Stimulated activated CD4-positive, alpha-beta T cell treated with anti-CD3 and anti-CD28 coated beads, Interleukin-2, amount 100 ng/mL, for 4 hours (primary cell): ENCODE data around the gene OR4E2.
"Not testable (repeated sequence)": the region's sequence is repeated elsewhere in the genome, so short reads cannot be mapped to it uniquely, and the experiment has no call there.

Source experiments
- DNase-seq: peaks from one replicate; pipeline ENCODE4 v3.0.0-alpha.2; 2020; ENCODE audit warnings: low read depth

OR4E2 gene, protein sequence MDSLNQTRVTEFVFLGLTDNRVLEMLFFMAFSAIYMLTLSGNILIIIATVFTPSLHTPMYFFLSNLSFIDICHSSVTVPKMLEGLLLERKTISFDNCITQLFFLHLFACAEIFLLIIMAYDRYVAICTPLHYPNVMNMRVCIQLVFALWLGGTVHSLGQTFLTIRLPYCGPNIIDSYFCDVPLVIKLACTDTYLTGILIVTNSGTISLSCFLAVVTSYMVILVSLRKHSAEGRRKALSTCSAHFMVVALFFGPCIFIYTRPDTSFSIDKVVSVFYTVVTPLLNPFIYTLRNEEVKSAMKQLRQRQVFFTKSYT

DNA sequence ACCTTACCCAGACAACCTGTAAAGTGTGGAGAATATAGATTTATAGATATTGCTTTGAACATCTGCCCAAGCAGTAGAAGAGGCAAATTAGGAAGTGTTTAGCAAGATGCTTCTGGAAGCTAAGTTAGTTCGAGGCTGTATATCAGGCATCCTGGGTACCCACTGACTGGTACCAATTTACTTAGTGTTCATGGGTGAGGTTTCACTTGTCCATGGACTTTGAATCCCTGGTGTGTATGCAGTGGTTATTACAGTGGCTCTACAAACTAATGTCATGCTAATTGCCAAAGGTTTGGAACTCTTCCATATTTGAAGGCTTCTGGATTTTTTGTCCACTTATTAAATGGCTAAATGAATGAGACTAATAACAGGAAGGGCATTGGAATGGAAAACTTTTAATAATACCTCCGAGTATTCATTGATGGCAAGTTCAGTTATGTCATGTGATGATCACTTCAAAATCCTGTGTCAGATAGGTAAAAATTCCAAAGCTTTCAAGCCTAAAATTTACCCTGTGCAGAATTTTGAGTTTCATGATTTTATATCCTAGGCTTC lies at the start of gene OR4E2:
OR4E2 (plus strand) TSS at position 505 of the 555 bp plus-strand sequence. CDS start 11,248 bp downstream, outside the sequence.
- no peak for DNase-seq

DNA sequence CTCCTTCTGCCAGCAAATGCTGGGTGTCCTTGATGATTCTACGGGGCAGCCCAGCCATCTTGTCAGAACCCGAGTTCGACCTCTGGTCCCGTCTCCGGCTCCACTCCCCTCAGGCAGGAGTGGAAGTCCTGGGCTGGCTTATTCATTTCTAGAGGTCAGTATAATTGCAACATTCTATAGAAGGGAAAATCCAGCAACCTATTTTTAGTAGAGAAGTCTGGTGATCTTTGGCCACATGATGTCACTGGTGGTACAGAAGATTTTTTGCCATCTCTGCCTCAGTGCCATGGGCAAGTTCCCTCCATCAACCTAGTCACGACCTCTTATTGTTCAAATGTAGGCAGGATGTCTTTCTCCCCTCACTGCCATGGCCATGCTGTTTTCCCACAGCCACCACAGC lies 41.3 kb upstream of the OR4E2 start:
- DNase-seq, result no peak

DNA sequence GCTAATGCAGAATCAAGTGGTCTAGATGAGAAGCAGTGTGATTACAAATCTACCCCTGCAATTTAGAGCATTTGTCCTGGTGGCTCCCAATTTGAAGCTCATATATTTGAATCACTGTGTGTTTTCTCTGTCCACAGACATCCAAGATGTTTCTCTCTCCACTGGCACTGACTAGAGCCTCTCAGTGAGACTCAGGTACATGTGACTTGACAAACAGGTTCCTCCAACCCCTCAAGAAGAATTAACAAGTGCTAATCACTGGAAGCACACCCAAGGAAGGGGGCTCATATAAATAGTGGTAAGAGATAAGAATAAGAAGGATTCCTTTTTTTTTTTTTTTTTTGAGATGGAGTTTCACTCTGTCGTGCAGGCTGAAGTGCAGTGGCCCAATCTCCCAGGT lies 39.4 kb upstream of the OR4E2 start:
- no peak for DNase-seq

DNA sequence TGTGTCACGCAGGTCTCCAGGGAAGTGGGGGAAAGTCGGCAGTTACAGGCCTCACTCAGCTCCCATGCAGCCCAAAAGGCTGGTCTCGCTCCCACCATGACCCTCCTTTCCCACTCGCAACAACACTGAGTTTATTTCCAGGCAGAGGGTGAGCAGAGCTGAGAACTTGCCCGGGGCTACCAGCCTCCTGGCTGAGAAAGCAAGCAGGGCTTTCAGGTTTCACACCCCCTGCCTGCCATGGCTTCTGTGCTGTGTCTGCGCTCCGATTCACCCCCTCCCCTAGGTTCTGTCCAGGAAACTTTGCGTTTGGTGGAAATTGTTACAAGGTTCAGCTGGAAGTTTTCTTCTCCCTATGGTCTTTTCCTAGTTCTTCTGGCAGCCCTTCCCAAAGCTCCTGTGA lies 36.0 kb upstream of the OR4E2 start:
- no peak for DNase-seq

DNA sequence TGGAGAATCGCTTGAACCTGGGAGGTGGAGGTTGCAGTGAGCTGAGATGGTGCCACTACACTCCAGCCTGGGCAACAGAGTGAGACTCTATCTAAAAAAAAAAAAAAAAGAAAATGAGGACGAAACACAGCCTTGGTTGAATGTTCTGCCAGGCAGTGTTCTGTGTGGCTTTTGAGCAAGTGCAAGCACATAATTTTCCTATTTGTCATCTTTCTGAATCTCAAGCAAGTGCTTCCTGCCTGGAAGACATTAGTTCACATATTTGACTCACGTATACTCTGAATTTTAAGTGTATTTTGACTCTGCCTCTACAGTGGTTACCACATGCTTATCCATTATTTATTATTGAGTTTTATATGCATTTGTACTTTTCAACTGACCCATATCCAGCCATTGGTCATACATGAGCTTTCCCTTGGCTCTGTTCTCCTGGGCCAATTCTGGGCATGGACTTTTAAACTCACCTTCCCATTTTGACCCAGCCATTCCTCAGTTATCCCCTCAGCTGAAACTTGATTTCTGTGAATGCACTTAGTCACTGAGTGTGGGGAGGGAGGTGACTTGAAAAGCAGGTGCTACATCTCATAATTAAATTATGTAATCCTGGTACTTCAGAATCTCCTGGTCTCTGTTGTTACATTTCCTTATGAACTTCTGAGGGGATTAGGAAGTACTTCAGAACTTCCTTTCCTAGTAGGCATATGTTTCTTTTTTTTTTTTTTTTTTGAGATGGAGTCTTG lies 27.0 kb upstream of the OR4E2 start:
- DNase-seq, result no peak

DNA sequence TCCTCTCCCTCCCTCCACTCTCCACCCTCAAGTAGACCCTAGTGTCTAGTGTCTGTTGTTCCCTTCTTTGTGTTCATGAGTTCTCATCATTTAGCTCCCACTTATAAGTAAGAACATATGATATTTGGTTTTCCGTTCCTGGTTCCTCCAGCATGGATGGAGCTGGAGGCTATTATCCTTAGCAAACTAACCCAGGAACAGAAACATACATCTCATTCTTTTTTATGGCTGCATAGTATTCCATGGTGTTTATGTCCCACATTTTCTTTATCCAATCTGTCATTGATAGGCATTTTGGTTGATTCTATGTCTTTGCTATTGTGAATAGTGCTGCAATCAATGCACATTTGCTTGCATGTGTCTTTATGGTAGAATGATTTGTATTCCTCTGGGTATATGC lies 23.1 kb upstream of the OR4E2 start:
- not testable (repeated sequence) for DNase-seq

DNA sequence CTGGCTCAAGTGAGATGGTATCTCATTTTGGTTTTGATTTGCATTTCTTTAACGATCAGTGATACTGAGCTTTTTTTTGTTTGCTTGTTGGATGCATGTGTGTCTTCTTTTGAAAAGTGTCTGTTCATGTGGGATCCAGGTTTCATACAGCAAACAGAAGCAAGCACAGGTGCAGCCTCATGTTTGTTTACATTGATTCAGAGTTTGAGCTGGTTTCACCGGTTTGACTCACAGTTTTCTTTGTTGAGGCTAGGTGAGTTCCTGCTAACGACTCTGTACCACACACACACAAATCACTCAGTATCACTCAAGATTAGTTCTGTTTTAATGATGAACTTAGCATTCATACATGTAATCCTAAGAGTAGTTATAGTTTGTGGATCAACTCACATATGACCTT lies 22.6 kb upstream of the OR4E2 start:
- DNase-seq, result no peak

DNA sequence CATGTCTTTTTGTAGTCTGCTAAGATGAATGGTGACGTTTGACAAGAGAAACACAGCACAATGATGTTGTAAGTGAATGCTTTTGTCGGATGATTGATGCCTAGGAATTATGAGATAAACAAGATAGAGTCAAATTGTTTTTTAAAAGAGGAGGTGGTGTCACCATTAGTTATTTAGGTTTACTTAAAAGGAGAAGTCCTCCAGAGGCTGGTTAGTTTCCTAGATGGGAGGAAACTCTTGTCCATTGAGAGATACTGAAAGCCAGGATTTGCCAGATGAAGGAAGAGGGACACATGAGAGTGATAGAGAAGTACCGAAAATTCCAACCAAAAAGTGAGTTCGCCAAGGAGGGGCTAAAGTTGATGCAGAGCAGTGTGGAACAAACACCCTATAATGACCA lies 18.8 kb upstream of the OR4E2 start, which contains the start of gene OR10G2:
OR10G2 (minus strand) TSS at position 101 of the 400 bp plus-strand sequence; CDS start at position 3, 98 bp downstream.
- DNase-seq, result no peak

DNA sequence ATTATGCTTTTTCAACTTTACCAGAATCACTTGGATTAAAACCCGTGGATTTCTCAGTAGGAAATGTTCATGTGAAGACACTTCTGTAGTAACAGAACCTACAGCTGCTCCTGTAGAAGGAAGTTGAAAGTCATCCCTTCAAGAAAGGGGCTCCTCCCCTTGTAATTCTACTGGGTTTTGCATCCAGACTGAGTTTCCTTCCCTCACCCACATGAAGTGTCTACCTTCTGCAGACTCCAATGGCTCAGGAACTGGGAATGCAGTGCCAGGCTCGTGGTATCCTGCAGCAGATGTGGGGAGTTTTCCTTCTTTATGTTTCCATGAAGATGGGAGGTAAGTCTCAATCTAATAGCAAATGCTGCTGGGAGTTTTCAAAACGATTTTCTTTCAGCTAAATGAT lies 11.0 kb upstream of the OR4E2 start:
- DNase-seq, result no peak

DNA sequence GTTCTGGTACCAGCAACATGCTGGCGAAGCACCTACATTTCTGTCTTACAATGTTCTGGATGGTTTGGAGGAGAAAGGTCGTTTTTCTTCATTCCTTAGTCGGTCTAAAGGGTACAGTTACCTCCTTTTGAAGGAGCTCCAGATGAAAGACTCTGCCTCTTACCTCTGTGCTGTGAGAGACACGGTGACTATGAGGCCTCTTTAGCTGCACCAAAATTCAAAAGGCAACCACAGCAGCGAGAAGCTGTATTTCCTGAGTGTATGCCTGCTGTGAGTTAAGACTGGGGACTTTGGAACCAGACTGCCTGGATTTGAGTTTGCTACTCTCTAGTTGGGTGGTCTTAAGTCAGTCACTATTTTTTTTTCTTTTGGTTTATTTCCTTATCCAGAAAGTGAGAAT lies 10.2 kb upstream of the OR4E2 start:
- no peak for DNase-seq

DNA sequence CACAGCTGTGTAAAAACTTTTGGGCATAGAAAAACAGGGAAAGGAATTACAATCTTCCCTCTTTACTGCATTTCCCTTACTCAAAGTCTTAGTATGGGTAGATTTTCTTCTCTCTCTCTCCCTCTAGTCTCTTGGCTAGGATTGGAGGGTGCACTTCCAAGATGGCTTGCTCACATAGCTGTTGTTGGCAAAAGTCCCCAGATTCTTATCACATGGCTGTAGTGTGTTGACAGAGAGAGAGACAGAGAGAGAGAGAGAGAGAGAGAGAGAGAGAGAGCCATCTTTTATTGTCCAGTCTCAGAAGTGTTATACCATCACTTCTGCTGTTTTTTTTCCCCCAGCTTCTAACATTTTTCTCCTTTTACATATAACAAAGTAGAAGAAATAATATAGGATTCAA lies 6.3 kb upstream of the OR4E2 start:
- no peak for DNase-seq

DNA sequence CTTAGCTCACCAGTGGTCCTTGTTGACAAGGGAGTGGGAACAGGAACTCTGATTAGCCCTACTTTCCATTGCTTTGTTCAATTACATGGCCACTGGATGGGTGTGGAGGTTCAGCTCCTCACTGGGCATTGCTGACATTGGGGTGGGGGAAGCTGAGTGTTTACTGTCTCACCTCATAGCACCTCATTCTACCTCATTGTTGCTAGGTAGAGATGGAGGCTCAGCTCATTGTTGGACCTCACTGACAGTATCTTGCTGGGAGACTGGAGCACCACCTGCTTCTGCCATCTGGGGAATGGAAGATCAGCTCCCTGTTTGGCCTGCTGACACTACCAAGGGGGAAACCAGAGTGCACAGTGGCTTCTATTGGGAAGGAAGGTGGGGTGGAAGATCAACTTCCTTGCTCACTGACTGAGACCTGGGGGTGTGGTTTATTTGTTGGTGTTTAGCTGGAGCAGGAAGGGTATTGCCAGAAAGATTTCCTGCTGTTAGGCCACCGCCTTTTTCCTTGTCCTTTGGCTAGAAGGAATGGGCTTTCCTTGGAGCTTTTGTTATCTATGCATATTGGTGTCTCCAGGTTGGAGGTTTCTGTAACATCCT lies 1.3 kb upstream of the OR4E2 start:
- no peak for DNase-seq

DNA sequence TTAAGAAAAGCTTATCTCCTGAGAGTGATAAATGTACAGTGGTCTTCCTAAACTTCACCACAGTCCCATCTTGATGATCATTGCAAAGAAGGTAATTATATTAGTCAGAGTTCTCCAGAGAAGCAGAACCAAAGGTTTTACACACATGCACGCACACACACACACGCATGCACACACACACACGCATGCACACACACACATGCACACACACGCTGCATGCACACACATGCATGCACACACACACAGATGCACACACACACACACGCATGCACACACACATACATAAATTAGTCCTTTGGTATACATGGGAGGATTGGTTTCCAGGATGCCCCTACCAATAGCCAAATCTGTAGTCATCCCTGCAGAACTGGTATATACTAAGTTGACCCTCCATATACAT lies 580 bp downstream of the OR4E2 start:
- no peak for DNase-seq

DNA sequence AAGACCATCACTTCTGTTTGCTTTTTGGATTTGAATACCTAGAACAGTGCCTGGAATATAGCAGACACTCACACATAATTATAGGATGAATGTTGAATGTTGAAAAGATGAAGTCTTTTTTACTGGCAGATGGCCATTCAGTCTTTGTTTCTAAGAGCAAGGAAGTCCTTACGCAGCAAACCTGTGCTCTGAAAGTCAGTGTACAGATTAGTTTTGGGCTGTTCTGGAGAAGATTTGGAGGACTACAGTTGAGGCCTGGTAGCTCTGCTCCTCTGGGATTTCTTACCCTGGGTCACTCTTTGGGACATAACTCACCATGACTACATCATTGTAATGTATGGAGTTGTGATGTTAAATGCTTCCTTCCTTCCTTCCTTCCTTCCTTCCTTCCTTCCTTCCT lies 3.3 kb downstream of the OR4E2 start:
- DNase-seq, result no peak

DNA sequence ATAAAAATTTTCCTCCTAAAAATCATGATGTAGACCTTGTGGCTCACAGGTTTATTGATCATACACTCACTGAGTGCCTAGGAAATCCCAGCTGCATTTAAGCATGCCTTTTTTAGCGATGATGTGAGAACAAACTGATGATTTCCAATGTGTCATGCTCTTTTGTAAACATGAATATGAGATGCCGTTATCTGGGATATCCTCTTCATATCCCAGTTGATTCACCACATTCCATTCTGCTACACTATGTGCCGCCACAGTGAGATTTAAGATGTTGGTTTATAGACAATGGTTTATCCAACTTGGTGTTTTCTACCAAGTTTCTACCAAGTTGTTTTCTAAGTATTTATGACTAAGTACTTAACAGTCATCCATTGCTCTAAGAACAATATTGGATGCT lies 14.7 kb downstream of the OR4E2 start:
- no peak for DNase-seq

DNA sequence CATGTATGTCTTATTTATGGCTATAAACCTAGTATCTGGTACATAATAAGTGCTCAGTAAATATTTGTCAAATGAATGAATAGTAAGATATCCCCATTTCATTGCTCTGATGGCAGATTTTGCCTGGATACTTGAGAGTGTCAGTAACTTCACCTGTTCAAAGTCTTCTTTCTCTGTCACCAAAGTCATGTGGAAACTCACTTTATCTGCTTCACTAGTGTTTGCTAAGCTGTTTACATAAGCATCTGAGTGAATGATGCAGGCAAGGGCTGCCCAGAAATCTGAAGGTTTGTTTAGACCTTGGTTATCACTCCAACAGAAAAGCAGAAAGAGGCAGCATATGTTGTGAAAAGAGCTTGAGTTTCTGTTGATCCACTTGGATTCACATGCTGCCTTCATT lies 15.6 kb downstream of the OR4E2 start:
- no peak for DNase-seq

DNA sequence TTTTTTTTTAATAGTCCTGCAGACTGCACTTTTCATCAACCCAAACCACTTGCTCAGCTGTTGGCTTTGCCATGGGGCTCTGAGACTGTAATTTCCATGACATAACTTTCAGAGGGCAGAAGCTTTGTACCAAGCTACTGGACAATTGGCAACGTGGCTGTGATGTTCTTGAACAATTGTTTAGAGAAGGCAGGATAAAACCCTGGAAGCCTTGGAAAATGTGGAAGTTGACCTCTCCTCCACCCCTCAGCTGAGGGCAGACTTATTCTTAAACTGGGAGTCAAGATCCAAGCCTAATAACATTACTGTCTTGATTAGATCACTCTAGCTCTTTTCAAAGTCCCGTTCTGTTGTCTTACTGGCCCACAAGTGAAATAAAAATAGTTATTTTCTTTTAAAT lies 17.7 kb downstream of the OR4E2 start:
- DNase-seq, result no peak

DNA sequence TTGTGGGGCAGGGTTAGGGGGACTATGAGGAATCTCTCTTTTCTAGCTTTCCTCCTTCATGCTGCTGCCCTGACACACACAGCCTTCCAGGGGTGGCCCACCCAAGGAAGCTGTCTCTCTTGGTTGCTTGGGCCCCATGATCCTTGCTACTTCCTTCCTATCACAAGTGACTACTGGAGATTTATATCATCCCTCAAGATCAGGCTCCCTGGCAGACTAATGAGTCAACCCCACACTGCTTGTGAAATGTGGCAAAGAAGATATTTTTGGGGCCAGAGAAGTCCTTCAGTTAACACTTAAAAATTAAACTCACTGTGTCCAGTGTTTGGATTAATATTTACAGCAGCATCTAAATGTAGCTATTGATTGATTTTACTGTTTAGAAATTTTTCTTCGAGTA lies 18.5 kb downstream of the OR4E2 start:
- no peak for DNase-seq

DNA sequence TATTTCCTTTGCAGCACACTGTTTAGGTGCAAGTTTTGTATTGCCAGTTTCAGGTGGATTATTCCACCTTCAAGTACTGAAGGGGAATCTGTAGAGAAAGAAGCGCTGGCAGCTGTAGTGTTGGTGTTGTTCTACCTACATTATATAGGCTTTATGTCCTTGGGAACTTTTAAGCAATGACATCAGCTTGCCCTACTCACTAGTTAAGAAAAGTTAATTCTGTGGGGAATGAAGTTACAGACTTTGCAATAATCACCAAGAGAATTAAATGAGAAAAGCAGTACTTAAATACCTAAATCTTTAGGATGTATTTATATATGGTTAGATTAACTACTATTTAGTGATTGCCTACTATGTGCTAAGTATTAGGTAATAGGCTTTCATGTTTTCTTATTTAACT lies 20.1 kb downstream of the OR4E2 start, which contains the start of gene OR4E1:
OR4E1 (minus strand) TSS at position 101 of the 400 bp plus-strand sequence. CDS start 2,883 bp downstream, outside the sequence.
- DNase-seq, result no peak

DNA sequence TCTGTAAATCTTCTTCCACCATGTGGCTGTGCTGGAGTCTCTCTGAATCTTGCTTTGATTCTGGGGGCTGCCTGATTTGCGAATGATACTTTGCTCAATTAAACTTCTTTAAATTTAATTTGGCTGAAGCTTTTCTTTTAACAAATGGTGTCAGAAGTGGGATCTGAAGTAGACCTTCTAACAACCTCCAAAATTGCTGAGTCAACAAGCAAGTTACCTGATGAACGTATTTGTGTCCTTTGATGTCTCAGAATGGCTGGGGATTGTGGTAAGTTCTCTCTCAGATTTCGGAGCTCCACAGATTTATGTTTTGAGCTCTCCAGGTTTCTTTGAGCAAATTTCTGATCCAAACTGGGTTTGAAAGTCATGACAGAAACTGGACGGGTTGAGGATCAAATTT lies 21.9 kb downstream of the OR4E2 start:
- DNase-seq, result no peak

DNA sequence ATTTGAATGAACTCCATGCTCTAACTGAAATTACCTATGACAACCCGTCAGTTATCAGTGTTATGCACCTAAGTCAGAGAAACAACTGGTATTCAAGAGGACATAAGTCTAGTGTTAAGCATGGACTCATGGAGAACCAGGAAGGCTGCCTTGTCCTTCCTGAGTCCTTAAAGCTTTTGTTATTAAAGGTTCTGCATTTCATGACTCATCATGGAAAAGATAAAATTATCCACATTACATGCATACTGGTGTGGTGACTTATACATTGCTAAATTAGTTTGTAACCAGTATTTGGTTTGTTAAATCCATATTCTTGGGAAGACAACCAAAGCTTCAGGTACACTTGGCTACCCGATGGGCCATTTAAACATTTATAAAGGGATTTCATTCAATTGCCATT lies 26.4 kb downstream of the OR4E2 start:
- DNase-seq, result no peak

DNA sequence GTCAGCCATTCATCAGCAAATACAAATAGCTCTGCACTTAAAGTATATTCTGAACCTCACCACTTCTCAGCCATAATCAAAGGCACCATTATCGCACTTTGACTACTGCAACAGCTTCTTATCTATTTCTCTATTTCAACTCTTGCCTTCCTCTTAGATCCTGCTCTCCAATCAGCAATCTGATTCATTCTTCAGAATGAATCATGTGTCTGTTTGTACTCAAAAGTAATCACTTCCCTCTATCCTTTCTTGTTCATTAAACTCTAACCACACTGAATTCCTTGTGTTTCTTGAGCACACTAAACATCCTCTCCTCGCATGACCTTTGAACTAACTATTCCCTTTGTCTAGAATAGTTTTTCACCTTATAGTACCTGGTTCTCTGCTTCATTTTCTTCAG lies 32.8 kb downstream of the OR4E2 start:
- DNase-seq, result no peak

DNA sequence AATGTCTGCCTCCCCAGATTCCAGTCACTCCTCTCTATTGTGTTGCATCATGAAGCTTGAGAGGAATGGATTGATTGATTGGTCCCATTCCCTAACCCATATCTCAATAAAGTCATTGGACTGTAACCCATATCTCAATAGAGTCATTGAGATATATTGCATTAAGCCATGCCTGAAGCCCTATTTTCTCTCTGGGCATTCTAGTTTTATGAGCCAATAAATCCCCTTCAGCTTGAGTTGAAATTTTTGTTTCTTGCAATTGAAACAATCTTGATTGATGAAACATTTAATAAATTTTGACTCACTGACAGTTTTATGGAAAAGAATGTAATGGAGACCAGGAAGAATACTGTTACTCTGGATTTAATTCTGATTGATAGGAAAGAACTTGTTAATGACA lies 40.8 kb downstream of the OR4E2 start:
- DNase-seq, result no peak
